ENCODE measurements around the gene RBMS2.
"Not testable (repeated sequence)": the region's sequence is repeated elsewhere in the genome, so short reads cannot be mapped to it uniquely, and the experiment has no call there.

DNA sequence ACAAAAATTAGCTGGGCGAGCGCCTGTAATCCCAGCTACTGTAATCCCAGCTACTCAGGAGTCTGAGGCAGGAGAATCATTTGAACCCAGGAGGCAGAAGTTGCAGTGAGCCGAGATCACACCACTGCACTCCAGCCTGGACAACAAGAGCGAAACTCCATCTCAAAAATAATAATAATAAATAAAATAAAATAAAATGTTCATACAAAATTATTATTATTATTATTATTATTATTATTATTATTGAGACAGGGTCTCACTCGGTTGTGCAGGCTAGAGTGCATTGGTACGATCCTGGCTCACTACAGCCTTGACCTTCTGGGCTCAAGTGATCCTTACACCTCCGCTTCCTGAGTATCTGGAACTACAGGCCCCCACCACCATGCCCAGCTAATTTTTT, 55.6 kb downstream of the RBMS2 start:
- TF ChIP-seq POLR2A (IDR thresholded peaks at IDR 0.05), result not testable (repeated sequence)
- TF ChIP-seq, protein P1, sequence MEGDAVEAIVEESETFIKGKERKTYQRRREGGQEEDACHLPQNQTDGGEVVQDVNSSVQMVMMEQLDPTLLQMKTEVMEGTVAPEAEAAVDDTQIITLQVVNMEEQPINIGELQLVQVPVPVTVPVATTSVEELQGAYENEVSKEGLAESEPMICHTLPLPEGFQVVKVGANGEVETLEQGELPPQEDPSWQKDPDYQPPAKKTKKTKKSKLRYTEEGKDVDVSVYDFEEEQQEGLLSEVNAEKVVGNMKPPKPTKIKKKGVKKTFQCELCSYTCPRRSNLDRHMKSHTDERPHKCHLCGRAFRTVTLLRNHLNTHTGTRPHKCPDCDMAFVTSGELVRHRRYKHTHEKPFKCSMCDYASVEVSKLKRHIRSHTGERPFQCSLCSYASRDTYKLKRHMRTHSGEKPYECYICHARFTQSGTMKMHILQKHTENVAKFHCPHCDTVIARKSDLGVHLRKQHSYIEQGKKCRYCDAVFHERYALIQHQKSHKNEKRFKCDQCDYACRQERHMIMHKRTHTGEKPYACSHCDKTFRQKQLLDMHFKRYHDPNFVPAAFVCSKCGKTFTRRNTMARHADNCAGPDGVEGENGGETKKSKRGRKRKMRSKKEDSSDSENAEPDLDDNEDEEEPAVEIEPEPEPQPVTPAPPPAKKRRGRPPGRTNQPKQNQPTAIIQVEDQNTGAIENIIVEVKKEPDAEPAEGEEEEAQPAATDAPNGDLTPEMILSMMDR (IDR thresholded peaks at IDR 0.05), result not testable (repeated sequence)

Data from uterus (tissue), 2 donors.